Measurements from ENCODE around the gene TTC21B.

The TTC21B gene

DNA sequence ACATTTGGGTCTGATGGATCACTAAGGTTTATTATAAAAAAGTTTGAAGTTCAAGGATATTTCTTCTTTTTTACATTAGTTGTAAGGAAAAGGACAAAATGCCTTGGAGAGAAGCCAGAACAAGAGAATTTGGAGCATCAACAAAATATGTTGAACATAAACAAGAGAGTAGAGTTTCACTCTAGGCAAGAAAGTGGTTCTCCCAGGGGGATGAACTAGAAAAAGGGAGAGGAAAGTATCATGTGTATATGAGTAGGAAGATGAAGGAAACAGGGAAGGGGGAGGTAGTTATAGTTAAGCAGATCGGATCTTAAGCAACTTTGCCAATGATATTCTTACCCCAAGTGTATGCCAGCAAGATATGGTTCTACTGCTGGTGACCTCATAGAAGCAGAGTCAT, 95.7 kb downstream of the TTC21B start:
- no peak overlapping the region for H3K9ac ChIP-seq (ENCODE audit: low read length)
- H3K4me3 ChIP-seq (ENCODE audit: insufficient read depth, low read length, poor library complexity, severe bottlenecking) = no peak overlapping the region
- no peaks in the 10 kb centered on the region for H3K27me3 ChIP-seq (ENCODE audit: low read length)
- no peaks in the 10 kb centered on the region for H3K9me2 ChIP-seq (replicated peaks; ENCODE audit: insufficient read depth, low read length)
- H3K79me2 ChIP-seq (ENCODE audit: insufficient read depth, low read length) = no peaks in the 10 kb centered on the region
- no peaks in the 10 kb centered on the region for H4K20me1 ChIP-seq (ENCODE audit: low read depth, low read length)
- no peaks in the 10 kb centered on the region for H3K36me3 ChIP-seq (ENCODE audit: low read length)
- H3K27ac ChIP-seq (ENCODE audit: low read depth, low read length) = no peak overlapping the region
- peaks cover 6% of the 10 kb centered on the region; the same call in 1 of the 2 replicates for H3K9me3 ChIP-seq (ENCODE audit: insufficient read depth, low read length)
- no peaks in the 10 kb centered on the region for H3F3A ChIP-seq (ENCODE audit: insufficient read depth)
- no peak overlapping the region for H2AFZ ChIP-seq (ENCODE audit: low read depth, low read length, severe bottlenecking)
- TF ChIP-seq EZH2phosphoT487 (conservative IDR thresholded peaks at IDR 0.05; ENCODE audit: low read length) = no peak
- TF ChIP-seq, protein P1, sequence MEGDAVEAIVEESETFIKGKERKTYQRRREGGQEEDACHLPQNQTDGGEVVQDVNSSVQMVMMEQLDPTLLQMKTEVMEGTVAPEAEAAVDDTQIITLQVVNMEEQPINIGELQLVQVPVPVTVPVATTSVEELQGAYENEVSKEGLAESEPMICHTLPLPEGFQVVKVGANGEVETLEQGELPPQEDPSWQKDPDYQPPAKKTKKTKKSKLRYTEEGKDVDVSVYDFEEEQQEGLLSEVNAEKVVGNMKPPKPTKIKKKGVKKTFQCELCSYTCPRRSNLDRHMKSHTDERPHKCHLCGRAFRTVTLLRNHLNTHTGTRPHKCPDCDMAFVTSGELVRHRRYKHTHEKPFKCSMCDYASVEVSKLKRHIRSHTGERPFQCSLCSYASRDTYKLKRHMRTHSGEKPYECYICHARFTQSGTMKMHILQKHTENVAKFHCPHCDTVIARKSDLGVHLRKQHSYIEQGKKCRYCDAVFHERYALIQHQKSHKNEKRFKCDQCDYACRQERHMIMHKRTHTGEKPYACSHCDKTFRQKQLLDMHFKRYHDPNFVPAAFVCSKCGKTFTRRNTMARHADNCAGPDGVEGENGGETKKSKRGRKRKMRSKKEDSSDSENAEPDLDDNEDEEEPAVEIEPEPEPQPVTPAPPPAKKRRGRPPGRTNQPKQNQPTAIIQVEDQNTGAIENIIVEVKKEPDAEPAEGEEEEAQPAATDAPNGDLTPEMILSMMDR (IDR thresholded peaks at IDR 0.05; ENCODE audit: insufficient read depth, low read length, poor library complexity, severe bottlenecking) = no peak
- no peak overlapping the region for H3K4me2 ChIP-seq (ENCODE audit: low read depth, low read length, poor library complexity, severe bottlenecking)

DNA sequence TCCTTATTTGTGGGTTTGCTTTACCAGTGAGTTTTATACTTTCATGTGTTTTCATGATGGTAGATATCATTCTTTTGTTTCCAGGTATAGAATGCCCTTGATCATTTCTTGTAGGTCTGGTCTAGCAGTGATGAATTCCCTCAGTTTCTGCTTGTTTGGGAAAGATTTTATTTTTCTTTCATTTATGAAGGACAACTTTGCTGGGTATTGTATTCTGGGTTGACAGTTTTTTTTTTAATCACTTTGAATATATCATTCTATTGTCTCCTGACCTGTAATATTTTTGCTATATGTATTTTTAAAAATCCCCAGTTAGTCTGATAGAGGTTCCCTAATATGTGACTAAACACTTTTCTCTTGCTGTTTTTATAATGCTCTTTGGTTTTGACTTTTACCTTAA, 101.2 kb downstream of the TTC21B start:
- Histone ChIP-seq H3K79me2 (ENCODE audit: insufficient read depth, low read length) (no peaks in the 10 kb centered on the region), H3K4me3 (ENCODE audit: insufficient read depth, low read length, poor library complexity, severe bottlenecking) (no peak overlapping the region), H2AFZ (ENCODE audit: low read depth, low read length, severe bottlenecking) (no peak overlapping the region), H3K4me2 (ENCODE audit: low read depth, low read length, poor library complexity, severe bottlenecking) (no peak overlapping the region), H3K27me3 (ENCODE audit: low read length) (no peaks in the 10 kb centered on the region), H3K9ac (ENCODE audit: low read length) (no peak overlapping the region), H3K36me3 (ENCODE audit: low read length) (no peaks in the 10 kb centered on the region), H3F3A (ENCODE audit: insufficient read depth) (no peaks in the 10 kb centered on the region), H3K27ac (ENCODE audit: low read depth, low read length) (no peak overlapping the region), H3K9me2 (replicated peaks; ENCODE audit: insufficient read depth, low read length) (no peaks in the 10 kb centered on the region), H4K20me1 (ENCODE audit: low read depth, low read length) (no peaks in the 10 kb centered on the region), H3K9me3 (ENCODE audit: insufficient read depth, low read length) (peaks cover 6% of the 10 kb centered on the region; the same call in 1 of the 2 replicates)
- no peak for TF ChIP-seq EZH2phosphoT487 (conservative IDR thresholded peaks at IDR 0.05; ENCODE audit: low read length)
- TF ChIP-seq, protein P1 (IDR thresholded peaks at IDR 0.05; ENCODE audit: insufficient read depth, low read length, poor library complexity, severe bottlenecking) = no peak

DNA sequence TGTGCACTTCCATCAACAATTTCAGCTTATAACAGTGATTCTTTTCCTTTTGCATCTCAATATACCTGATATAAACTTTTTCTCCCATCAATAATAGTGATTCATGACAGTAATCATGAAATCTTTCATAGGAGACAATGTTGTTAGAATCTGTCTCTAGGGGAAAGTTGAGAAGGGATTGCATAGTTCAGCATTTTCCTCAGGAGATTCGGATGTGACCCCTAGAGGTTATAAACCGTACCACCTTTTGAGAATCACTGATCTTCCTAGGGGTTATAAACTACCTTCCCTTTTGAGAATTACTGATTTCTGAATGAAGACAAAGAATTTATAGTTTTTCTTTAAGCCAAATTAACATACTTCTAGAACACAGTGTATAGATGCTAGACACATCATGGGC, 106.6 kb downstream of the TTC21B start:
- H3K4me2 ChIP-seq (ENCODE audit: low read depth, low read length, poor library complexity, severe bottlenecking) = no peak overlapping the region
- H3K27ac ChIP-seq (ENCODE audit: low read depth, low read length) = no peak overlapping the region
- H3K9me3 ChIP-seq (ENCODE audit: insufficient read depth, low read length) = no peaks in the 10 kb centered on the region
- H3K27me3 ChIP-seq (ENCODE audit: low read length) = no peaks in the 10 kb centered on the region
- TF ChIP-seq, protein P1 (IDR thresholded peaks at IDR 0.05; ENCODE audit: insufficient read depth, low read length, poor library complexity, severe bottlenecking) = no peak
- no peak for TF ChIP-seq EZH2phosphoT487 (conservative IDR thresholded peaks at IDR 0.05; ENCODE audit: low read length)
- H3K36me3 ChIP-seq (ENCODE audit: low read length) = no peaks in the 10 kb centered on the region
- no peak overlapping the region for H3K9ac ChIP-seq (ENCODE audit: low read length)
- no peak overlapping the region for H2AFZ ChIP-seq (ENCODE audit: low read depth, low read length, severe bottlenecking)
- no peaks in the 10 kb centered on the region for H3F3A ChIP-seq (ENCODE audit: insufficient read depth)
- H3K9me2 ChIP-seq (replicated peaks; ENCODE audit: insufficient read depth, low read length) = no peaks in the 10 kb centered on the region
- H4K20me1 ChIP-seq (ENCODE audit: low read depth, low read length) = no peaks in the 10 kb centered on the region
- H3K79me2 ChIP-seq (ENCODE audit: insufficient read depth, low read length) = no peaks in the 10 kb centered on the region
- no peak overlapping the region for H3K4me3 ChIP-seq (ENCODE audit: insufficient read depth, low read length, poor library complexity, severe bottlenecking)
